ENCODE results near the gene PCDH17. TPM values are rescaled to one million over a fixed set of nuclear protein-coding genes. Genes with fewer than 3 reads are reported as not detected.

PCDH17 gene, protein sequence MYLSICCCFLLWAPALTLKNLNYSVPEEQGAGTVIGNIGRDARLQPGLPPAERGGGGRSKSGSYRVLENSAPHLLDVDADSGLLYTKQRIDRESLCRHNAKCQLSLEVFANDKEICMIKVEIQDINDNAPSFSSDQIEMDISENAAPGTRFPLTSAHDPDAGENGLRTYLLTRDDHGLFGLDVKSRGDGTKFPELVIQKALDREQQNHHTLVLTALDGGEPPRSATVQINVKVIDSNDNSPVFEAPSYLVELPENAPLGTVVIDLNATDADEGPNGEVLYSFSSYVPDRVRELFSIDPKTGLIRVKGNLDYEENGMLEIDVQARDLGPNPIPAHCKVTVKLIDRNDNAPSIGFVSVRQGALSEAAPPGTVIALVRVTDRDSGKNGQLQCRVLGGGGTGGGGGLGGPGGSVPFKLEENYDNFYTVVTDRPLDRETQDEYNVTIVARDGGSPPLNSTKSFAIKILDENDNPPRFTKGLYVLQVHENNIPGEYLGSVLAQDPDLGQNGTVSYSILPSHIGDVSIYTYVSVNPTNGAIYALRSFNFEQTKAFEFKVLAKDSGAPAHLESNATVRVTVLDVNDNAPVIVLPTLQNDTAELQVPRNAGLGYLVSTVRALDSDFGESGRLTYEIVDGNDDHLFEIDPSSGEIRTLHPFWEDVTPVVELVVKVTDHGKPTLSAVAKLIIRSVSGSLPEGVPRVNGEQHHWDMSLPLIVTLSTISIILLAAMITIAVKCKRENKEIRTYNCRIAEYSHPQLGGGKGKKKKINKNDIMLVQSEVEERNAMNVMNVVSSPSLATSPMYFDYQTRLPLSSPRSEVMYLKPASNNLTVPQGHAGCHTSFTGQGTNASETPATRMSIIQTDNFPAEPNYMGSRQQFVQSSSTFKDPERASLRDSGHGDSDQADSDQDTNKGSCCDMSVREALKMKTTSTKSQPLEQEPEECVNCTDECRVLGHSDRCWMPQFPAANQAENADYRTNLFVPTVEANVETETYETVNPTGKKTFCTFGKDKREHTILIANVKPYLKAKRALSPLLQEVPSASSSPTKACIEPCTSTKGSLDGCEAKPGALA (N-terminal part only)
- total RNA-seq, result not detected

DNA sequence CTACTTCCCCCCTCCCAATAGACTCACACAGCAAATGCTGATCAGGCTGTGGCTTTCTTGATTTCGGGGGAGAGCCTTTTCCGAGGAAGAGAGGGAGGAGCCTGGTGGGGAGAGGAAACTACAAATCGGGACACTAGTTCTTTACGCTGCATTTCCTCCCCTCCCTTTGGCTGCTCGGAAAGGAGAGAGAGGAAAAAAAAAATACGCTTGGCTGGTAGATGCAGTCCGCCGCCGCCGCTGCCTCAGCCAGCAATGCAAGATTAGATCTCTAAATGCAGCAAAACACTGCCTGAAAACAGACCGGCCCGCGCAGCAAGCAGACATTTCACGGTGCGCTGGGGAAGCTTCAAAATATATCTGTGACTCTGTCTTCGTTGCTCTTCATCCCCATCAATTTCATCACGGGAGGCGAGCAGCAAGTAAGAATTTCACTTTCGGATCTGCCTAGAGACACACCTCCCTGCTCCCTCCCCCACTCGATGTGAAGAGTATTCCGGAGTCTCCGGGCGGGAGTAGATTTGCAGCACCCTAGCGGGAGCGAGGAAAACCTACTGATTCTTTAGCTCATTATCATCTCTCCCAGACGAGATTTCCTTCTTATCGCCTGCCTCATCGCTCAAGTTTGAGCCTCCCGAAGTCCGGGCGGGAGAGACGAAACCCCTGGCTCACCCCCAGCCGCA lies at the start of gene PCDH17:
TSS of gene PCDH17 (plus strand) at position 149 of the 680 bp plus-strand sequence. CDS start 803 bp downstream, outside the sequence.
- no peak for DNase-seq

DNA sequence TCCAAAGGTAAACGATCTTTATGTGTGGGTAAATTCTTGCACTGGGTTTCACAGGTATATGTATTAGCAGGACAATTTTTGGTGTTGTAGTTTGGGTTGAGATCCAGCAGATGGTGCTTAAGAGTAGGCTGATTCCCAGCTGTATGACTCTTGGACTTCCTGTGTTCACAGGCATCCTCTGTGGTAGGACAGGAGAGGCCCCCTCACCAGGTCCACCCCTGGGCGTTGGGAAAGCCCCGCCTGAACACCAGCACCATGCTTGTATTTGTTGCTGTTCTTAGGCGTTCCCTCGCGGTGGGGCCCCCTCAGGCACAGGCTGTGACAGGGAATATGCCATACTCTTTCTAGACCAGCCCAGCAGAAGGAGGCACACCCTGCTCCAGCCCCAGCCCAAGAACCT lies 49.5 kb upstream of the PCDH17 start:
- no peak for DNase-seq

DNA sequence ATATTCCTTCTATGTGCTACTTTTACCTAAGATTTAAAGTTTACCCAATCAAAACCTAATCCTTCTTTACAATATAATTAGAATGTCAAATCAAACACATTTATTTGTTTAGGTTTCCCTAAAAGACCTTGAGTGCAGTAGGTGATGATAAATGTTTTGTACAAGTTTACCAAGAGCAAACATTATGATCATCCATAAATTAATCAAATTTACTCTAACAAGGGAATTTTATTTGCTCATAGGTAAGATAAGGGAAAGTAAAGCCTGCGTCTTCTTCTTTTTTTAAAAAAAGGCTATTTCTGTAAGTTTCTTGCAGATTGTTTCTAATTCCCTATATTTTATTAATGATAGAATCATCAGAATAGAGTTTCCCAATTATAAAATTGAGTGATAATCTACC lies 48.0 kb upstream of the PCDH17 start:
- no peak for DNase-seq

DNA sequence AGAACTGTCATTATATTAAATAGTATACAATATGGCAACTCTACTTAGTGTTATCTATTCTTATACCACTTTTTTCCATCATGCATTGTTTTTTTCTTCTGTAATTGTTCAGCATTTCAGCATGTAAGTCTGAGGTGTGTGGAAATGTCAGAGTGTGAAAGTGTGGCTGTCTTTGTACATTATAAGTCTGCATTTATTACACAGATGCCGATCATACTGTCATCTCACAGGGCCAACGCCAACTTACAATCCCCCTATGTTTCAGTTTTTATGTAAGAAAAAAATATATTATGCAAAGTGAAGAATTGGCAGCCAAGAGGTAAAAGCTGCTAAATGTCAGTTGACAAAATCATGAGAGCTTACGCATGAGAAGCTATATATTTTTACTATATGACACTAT lies 42.9 kb upstream of the PCDH17 start:
- no peak for DNase-seq

DNA sequence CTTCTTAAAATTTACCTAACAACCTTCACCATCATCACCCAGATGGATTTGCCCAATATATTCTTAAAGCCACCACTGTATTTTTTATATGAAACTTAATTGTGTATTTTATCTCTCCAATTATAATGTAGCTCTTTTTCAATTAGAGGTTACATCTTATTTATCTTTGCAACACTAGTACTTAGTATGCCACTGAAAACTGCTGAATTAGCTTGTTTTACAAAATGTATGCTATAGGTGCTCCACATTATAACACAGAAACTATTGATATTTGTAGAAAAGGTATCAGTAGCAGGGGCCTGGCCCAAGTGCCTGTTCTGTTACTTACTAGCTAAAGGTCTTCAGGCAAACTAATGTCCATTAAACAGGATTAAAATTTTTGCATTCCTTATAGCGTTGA lies 35.8 kb upstream of the PCDH17 start:
- DNase-seq, result no peak

DNA sequence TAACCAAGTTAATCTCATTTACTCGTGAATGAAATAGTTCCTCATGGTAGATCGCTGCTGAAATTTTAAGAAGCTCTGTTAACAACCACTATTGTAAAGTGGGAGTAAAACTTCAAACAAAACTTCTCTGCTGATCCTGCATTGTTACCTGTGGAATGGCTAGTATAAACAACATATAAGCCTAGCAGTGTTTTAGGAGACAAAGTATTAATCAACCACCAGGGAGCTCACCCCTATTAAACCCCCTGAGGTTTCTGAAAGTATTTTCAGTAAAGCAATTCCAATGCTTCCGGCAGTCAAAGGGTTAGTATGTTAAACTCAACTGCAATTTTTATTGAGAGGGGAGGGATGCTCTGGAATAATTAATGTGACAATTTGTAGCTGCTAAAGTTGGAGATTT lies 30.0 kb upstream of the PCDH17 start:
- no peak for DNase-seq

DNA sequence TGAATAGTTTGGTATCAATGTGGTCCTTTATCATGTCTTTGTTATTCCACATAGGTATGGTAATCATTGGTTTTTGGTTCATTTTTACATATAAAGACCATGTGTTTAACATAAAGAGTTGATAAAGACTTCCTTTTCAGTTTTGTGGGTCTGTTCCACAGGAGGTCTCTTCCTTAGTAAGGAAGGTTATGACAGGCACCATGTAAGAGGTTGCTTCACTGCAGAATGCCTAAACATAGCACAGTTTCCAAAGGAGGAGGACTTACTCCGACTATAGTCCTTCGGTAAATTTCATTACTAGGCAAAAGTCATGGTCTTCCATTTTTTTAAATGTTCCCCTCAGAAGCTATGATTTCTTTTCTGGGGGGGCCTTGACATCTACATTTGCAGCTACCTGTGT lies 27.1 kb upstream of the PCDH17 start:
- DNase-seq, result no peak

DNA sequence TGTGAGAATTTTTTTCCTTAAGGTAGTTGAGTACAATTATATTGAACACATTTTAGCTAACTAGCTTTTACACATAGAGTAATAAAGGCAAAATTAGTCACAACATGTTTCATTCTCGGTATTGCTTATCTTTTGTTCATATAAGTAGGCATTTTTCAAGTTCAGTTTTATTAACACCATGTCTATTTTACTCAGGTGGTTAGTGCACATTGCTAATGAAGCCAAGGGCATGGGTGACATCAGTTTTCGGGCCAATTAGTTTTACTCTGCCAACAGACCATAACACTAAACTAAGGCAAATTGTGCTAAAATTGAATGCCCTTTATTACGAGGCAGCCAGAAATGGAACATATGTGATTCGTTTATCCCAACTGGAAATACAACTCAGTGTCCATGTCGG lies 19.6 kb upstream of the PCDH17 start:
- DNase-seq, result no peak

DNA sequence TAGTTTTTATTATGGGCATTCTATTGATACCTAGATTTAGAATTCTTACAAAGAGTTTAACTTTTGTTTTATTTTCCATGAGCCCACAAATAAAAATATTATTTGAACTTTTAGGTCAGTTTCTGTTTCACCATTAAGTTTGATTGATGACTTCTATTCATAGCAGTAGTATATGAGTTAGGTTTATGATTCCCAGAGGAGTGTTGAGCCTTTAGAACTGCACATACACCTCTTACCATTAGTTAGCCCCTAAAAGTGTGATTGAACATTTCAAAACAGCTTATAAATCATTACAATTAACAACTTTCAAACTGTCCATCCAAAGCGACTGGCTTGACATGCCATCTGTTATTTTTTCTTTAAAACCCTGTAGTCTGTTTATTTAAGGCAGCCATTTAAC lies 19.0 kb upstream of the PCDH17 start:
- no peak for DNase-seq

DNA sequence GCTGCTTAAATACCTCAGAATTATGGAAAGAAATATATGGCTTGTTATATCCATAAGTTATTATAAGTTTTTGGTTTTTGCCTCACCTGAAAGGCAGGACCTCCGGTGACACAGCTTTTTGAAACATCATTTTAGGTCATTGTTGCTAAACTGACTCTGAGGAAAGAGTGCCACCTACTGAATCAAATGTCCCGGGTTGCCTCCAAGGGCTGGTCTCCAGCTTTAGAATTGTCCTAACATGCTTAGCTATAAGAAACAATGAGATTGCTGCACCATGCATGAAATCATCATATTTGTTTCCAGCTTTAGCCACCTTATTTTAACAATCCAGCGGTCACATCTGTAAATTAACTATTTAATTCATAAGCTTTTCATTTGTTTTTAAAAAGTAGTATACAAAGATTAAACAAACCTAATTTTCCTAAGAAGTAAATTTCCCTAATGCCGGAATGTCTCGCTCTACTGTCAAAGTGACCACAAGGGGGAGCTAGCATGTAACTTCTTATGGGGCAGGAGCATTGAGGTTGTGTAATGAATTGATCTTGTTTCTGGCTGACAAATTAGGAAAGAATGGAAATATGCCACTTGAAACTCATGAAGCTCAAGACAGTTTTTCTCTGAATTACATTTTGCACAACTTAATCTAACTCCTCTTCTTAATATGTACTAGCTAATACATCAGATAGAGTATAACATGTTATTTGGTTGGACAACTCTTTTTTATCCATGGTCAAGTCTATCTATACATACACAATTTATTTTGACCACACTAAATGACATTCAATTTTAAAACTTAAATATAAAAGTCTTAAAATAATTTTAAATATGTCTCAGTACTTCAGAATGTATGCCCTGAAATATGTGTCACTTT lies 6.7 kb upstream of the PCDH17 start:
- DNase-seq, result no peak

DNA sequence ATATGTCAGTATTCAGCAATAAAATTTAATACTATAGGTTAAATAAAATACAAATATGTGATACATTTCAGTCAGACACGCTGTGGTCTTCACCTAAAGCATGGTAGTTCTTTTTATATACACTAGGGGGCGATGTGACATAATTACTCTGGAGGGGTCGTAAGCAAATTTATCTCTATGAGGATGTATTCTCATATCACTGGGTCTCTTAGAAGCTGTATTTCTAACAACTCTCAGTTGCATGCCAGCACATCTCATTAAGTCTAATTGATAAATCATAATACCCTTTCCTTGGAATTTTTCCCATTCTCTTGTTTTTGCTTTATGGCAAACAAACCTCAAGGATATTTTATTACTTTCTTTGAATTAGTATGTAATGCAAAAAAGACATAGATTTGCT lies 3.9 kb upstream of the PCDH17 start:
- DNase-seq, result no peak

DNA sequence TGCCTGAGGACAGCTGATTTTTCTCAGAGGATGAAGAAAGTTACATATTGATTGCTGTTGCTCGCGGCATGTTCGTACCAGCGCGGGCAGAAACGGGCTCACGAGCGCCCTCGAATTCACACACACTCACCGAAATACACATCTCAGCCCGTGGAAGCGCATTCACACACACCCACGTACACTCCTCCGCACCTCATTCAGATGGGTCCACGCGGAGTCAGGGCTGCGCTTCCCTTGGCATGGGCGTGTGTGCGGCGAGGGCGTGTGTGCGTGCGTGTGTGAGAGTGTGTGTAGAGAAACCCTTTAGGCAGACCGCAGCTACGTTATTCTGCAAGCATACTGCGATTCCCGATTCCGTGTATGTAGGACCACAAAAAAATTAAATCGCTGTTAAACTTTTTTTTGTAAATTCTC lies 2.1 kb upstream of the PCDH17 start:
- DNase-seq, result no peak

DNA sequence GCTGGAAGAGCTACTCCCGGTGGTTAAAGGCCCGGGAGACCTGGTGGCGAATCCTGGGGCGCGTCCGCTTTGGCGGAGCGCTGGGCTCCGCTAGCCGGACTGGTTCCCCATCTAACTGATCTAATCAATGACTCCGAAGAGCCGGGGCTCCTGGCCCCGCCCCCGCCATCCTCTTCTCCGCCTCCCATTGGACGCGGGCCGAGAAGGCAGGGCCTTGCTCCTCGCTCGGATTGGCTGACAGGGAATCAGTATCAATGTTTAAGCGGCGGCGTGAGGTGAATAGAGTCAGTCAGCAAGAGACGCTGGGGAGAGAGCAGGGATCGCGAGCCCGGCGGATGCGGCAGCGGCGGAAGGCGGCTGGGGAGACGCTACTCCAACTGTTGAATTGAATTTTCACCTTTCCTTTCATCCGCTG lies 1.7 kb upstream of the PCDH17 start:
- DNase-seq, result no peak

DNA sequence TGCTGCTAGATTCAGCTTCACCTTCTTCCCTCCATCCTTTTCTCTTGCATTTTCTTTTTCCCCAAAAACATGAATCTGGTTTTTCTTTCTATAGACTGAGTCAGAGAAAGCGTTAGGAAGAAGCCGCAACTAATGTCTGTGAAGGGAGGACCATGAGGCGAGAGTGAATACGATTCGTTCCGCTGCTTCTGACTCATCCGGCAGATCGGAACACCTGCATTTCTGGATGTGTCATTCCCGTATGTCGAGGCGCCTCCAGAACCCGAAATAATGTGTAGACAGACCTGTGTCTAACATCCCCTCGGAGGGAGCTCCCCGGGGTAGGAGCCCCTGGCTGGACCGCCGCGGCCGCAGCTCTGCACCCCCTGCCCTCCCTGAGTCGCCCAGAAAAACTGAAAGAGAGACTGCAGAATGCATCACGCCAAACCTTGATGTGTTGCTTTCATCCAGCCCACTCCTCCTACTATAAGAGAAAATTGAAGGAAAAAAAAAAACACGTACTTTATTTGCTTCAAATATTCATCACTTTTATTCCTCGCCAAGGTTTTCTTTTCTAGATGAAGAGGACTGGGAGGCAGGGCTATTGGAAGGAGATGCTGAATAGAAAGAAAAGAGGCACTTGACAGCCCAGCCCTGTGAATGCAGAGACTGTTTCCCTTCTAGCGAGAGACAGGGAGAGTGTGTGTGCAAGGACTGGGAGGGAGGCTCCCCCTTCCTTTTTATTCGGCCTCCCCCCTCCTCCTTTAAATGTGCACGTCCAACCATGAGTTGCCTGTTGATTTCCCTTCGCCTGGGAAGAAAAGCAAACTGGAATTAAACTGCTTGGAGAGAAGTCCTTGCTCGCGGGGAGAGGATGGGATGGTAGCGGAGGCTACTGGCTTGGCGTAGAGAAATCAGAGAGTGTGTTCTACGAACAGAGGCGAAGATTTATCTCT lies 616 bp upstream of the PCDH17 start:
- DNase-seq, result no peak

DNA sequence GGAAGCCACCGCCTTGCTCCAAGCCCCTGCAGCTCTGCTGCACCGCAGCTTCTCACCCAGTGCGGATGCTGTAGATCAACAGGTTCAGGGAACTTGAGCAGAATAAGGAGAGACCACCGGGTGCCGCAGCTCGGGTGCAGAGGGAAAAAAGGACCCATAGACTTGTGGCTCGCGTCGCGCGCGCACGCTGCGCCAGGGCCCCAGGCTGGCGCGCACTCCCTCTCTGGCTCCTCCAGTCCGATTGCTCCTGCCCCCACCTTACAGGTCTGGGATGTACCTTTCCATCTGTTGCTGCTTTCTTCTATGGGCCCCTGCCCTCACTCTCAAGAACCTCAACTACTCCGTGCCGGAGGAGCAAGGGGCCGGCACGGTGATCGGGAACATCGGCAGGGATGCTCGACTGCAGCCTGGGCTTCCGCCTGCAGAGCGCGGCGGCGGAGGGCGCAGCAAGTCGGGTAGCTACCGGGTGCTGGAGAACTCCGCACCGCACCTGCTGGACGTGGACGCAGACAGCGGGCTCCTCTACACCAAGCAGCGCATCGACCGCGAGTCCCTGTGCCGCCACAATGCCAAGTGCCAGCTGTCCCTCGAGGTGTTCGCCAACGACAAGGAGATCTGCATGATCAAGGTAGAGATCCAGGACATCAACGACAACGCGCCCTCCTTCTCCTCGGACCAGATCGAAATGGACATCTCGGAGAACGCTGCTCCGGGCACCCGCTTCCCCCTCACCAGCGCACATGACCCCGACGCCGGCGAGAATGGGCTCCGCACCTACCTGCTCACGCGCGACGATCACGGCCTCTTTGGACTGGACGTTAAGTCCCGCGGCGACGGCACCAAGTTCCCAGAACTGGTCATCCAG lies 964 bp downstream of the PCDH17 start:
- no peak for DNase-seq

DNA sequence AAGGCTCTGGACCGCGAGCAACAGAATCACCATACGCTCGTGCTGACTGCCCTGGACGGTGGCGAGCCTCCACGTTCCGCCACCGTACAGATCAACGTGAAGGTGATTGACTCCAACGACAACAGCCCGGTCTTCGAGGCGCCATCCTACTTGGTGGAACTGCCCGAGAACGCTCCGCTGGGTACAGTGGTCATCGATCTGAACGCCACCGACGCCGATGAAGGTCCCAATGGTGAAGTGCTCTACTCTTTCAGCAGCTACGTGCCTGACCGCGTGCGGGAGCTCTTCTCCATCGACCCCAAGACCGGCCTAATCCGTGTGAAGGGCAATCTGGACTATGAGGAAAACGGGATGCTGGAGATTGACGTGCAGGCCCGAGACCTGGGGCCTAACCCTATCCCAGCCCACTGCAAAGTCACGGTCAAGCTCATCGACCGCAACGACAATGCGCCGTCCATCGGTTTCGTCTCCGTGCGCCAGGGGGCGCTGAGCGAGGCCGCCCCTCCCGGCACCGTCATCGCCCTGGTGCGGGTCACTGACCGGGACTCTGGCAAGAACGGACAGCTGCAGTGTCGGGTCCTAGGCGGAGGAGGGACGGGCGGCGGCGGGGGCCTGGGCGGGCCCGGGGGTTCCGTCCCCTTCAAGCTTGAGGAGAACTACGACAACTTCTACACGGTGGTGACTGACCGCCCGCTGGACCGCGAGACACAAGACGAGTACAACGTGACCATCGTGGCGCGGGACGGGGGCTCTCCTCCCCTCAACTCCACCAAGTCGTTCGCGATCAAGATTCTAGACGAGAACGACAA lies 1.8 kb downstream of the PCDH17 start:
- DNase-seq, result no peak

DNA sequence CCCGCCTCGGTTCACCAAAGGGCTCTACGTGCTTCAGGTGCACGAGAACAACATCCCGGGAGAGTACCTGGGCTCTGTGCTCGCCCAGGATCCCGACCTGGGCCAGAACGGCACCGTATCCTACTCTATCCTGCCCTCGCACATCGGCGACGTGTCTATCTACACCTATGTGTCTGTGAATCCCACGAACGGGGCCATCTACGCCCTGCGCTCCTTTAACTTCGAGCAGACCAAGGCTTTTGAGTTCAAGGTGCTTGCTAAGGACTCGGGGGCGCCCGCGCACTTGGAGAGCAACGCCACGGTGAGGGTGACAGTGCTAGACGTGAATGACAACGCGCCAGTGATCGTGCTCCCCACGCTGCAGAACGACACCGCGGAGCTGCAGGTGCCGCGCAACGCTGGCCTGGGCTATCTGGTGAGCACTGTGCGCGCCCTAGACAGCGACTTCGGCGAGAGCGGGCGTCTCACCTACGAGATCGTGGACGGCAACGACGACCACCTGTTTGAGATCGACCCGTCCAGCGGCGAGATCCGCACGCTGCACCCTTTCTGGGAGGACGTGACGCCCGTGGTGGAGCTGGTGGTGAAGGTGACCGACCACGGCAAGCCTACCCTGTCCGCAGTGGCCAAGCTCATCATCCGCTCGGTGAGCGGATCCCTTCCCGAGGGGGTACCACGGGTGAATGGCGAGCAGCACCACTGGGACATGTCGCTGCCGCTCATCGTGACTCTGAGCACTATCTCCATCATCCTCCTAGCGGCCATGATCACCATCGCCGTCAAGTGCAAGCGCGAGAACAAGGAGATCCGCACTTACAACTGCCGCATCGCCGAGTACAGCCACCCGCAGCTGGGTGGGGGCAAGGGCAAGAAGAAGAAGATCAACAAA lies 2.6 kb downstream of the PCDH17 start:
- DNase-seq, result no peak

DNA sequence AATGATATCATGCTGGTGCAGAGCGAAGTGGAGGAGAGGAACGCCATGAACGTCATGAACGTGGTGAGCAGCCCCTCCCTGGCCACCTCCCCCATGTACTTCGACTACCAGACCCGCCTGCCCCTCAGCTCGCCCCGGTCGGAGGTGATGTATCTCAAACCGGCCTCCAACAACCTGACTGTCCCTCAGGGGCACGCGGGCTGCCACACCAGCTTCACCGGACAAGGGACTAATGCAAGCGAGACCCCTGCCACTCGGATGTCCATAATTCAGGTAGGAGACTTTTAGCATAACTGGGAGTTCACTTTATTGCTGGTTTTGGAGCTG lies 3.3 kb downstream of the PCDH17 start:
- DNase-seq, result no peak

Data from effector CD4-positive, alpha-beta T cell (primary cell).